Activated CD4-positive, alpha-beta T cell treated with anti-CD3 and anti-CD28 coated beads, Interleukin-2, amount 10 ng/mL, durations not matched to agents 24 days and 14 days (primary cell): ENCODE data around the gene ATP5MG. TPM values are rescaled to one million over a fixed set of nuclear protein-coding genes. Genes with fewer than 3 reads are reported as not detected.
"Not testable (repeated sequence)": the region's sequence is repeated elsewhere in the genome, so short reads cannot be mapped to it uniquely, and the experiment has no call there.

Source experiments
- DNase-seq: peaks from one replicate; pipeline ENCODE4 v3.0.0; 2022
- H3K27ac Mint-ChIP-seq: one replicate; pipeline ENCODE4 v1.8.0; 2022; ENCODE audit warnings: mild to moderate bottlenecking, mixed read lengths
- H3K27me3 Mint-ChIP-seq: one replicate; pipeline ENCODE4 v1.8.0; 2022; ENCODE audit warnings: mixed read lengths
- H3K36me3 Mint-ChIP-seq: one replicate; pipeline ENCODE4 v1.8.0; 2022; ENCODE audit warnings: low read depth, mild to moderate bottlenecking, mixed read lengths
- H3K4me1 Mint-ChIP-seq: one replicate; pipeline ENCODE4 v1.8.0; 2021; ENCODE audit warnings: mixed read lengths
- H3K4me3 Mint-ChIP-seq: one replicate; pipeline ENCODE4 v1.8.0; 2022; ENCODE audit warnings: mild to moderate bottlenecking, moderate library complexity, mixed read lengths
- H3K9me3 Mint-ChIP-seq: one replicate; pipeline ENCODE4 v1.8.0; 2021; ENCODE audit warnings: mixed read lengths
- intact Hi-C: fragments of 100-400 bp; cut with micrococcal nuclease; formaldehyde crosslinking; loops from one replicate; pipeline ENCODE4 v1.15.1; 2023
- total RNA-seq: library from RNA; stranded (reverse); gene quantifications from 2 replicates; pipeline ENCODE4 v1.2.3, GENCODE V29; 2022

The ATP5MG gene
- total RNA-seq, 1 donor from 2014 or later = 220 TPM

- H3K27me3 Mint-ChIP-seq, H3K9me3 Mint-ChIP-seq, intact Hi-C loops, H3K36me3 Mint-ChIP-seq, H3K4me1 Mint-ChIP-seq, DNase-seq, H3K27ac Mint-ChIP-seq, H3K4me3 Mint-ChIP-seq: not testable (repeated sequence)
These were observed 15.5 kb downstream of the ATP5MG start for GRCh38 chr11:118416900-118417299.

- intact Hi-C loops = no loop called here
- H3K4me1 Mint-ChIP-seq = peaks cover 3% of the 10 kb centered on the region
- no peaks in the 10 kb centered on the region for H3K36me3 Mint-ChIP-seq
- H3K27me3 Mint-ChIP-seq = no peaks in the 10 kb centered on the region
- H3K27ac Mint-ChIP-seq = no peak overlapping the region
- no peak for DNase-seq
- H3K4me3 Mint-ChIP-seq = no peak overlapping the region
- H3K9me3 Mint-ChIP-seq = no peaks in the 10 kb centered on the region
These were observed 16.4 kb downstream of the ATP5MG start for GRCh38 chr11:118417801-118418200.

DNA sequence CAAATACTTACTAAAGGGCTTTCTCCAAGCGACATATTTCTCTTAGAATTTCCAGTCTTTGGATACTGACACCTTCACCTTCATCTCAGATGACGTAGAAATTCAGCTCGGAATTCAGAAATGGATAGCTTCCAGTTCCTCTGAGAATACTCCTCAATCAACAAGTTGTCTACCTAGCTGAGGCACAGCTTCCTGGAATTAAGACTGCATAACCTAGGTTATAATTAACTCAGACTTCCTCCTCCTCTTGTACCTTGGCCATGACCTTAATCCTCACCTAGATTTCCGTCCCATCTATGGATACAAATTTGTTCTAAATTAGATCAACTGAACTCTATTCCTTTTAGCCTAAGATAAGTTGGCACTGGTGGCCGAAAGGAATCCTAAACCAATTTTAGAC, 17.4 kb downstream of the ATP5MG start:
- H3K36me3 Mint-ChIP-seq = no peaks in the 10 kb centered on the region
- intact Hi-C loops = no loop called here
- H3K4me3 Mint-ChIP-seq = no peak overlapping the region
- no peak for DNase-seq
- no peak overlapping the region for H3K27ac Mint-ChIP-seq
- H3K9me3 Mint-ChIP-seq = no peaks in the 10 kb centered on the region
- no peaks in the 10 kb centered on the region for H3K27me3 Mint-ChIP-seq
- peaks cover 3% of the 10 kb centered on the region for H3K4me1 Mint-ChIP-seq

DNA sequence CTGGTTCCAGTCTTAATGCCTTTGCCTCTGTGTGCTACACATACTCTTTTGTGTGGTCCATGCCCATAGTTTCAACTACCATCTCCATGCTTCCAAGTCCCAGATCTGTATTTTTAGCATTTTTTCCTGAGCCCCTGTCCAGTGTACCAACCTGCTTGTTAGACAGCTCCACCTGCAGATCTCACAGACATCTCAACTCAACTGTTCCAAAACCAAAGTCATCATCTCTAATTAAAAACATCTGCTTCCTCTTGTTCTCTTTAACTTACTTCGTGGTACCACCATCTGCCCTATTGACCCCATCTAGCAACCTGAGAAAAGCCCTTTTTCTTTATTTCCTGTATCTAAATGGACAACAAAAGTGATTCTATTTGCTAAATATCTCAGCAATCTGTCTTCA, 26.3 kb downstream of the ATP5MG start:
- peaks cover 4% of the 10 kb centered on the region for H3K4me1 Mint-ChIP-seq
- H3K27me3 Mint-ChIP-seq = peaks cover 19% of the 10 kb centered on the region
- no peak overlapping the region for H3K27ac Mint-ChIP-seq
- no peaks in the 10 kb centered on the region for H3K9me3 Mint-ChIP-seq
- intact Hi-C loops = no loop called here
- no peak for DNase-seq
- H3K4me3 Mint-ChIP-seq = no peak overlapping the region
- no peaks in the 10 kb centered on the region for H3K36me3 Mint-ChIP-seq

DNA sequence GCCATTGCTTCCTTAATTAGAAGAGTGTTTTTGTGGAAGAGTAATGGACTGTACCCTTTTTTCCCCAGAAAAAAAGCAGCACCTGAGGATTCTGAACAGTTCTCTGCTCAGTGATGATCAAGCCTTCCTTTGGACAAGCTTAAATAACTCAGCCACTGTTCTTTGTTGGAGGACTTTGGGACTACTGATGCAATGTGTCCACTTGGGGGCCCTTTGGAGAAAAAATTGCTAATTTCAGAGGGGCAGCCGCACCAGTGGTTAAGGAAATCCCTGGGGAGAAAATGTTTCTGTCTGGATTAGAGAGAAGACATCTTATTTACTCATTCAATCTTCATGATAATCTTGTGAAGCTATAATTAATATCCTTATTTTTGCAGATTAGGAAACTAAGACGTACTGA, 29.6 kb downstream of the ATP5MG start:
- peaks cover 16% of the 10 kb centered on the region for H3K4me1 Mint-ChIP-seq
- no peak overlapping the region for H3K4me3 Mint-ChIP-seq
- intact Hi-C loops = no loop called here
- no peak overlapping the region for H3K27ac Mint-ChIP-seq
- H3K9me3 Mint-ChIP-seq = no peaks in the 10 kb centered on the region
- DNase-seq = no peak
- peaks cover 18% of the 10 kb centered on the region for H3K27me3 Mint-ChIP-seq
- H3K36me3 Mint-ChIP-seq = no peaks in the 10 kb centered on the region

DNA sequence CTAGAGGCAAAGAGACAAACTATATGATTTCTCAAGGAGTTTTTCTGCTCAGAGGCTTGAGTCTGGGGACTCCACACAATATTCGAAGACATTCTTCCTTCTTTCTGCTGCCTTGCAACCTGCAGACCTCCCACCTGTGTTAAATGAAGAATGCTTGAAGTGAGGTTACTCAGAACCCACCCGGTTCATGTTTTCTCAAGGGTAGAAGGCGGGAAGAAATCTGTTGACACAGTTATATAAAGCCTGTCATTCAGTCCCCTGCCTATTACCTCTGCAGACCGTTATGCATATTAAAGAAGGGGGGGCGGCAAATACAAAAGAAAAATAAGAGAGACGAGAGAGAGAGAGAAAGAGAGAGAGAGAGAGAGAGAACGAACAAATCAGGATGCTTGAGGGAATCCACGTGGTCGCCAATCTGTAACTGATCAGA, 32.7 kb downstream of the ATP5MG start:
- H3K9me3 Mint-ChIP-seq = no peaks in the 10 kb centered on the region
- H3K27me3 Mint-ChIP-seq = peaks cover 5% of the 10 kb centered on the region
- H3K4me1 Mint-ChIP-seq = peaks cover 19% of the 10 kb centered on the region
- peaks cover 2% of the 10 kb centered on the region for H3K36me3 Mint-ChIP-seq
- peak overlapping the region; percentile 92 for H3K27ac Mint-ChIP-seq
- no peak for DNase-seq
- intact Hi-C loops = no loop called here
- H3K4me3 Mint-ChIP-seq = peak overlapping the region; percentile 97

DNA sequence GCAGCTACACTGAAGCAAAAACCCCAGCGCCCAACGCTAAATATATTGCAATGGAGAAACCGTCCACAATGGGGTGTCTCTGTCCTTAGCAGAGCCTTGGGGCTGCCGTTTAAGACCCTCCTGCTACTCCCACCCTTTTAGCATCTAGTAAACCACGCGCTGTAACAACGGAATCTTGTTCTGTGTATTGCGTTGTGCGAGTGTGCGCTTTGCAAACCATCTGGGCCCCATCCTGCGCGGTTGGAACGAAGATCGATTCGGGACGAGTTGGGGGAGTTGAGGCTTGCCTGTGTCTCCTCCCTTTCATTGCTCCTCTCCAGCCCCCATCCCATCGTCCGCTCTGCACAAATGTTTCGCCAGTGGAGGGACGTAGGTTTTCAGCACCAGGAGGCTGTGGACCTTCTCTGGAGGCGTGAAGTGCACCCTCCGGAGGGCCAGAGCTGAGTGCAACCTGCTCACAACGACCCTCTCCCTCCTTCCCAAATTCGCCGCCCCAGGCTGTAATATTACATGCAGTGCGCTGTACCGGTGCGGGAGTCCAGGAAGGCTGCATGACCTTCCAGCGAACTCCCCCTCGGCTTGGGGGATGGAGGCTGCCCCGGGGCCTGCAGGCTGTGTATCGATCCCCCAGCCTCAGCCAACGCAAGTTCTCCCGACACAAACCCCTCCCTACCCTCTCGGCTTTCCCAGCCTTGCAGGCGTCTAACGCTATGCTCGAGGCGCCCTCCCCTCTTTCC, 33.3 kb downstream of the ATP5MG start:
- H3K4me3 Mint-ChIP-seq = peak overlapping the region; percentile 97
- DNase-seq = peak; percentile 86

GRCh38 chr11:118435290-118435892, 34.0 kb downstream of the ATP5MG start:
- Mint-ChIP-seq H3K4me3 (peak overlapping the region; percentile 97), H3K27me3 (peaks cover 3% of the 10 kb centered on the region), H3K27ac (peak overlapping the region; percentile 92), H3K4me1 (peaks cover 32% of the 10 kb centered on the region), H3K9me3 (no peaks in the 10 kb centered on the region), H3K36me3 (peaks cover 10% of the 10 kb centered on the region)
- intact Hi-C loops = loop anchor here (1.0 to 5.0 kb wide), 8 partner anchors 8 to 357 kb away; partner anchors contain the start of genes ARCN1, ATP5MG, CD3D and CD3G
- DNase-seq = peak; percentile 90

More for the DNA sequence above, 33.3 kb downstream of the ATP5MG start:
- intact Hi-C loops = loop anchor here (1.0 to 5.0 kb wide), 8 partner anchors 9 to 358 kb away; partner anchors contain the start of genes ARCN1, ATP5MG, CD3D and CD3G
- peaks cover 4% of the 10 kb centered on the region for H3K36me3 Mint-ChIP-seq
- no peaks in the 10 kb centered on the region for H3K9me3 Mint-ChIP-seq
- H3K4me1 Mint-ChIP-seq = peaks cover 25% of the 10 kb centered on the region
- H3K27me3 Mint-ChIP-seq = peaks cover 3% of the 10 kb centered on the region
- H3K27ac Mint-ChIP-seq = peak overlapping the region; percentile 92

GRCh38 chr11:118435893-118436624, 34.7 kb downstream of the ATP5MG start, which contains the start of gene KMT2A:
KMT2A (plus strand) TSS chr11:118436492; CDS start chr11:118436513, 21 bp downstream.
- intact Hi-C loops = loop anchor here (1.0 to 5.0 kb wide), 9 partner anchors 7 to 433 kb away; partner anchors contain the start of genes ARCN1, ATP5MG, CD3D and CD3G
- peaks cover 12% of the 10 kb centered on the region for H3K36me3 Mint-ChIP-seq
- peaks cover 37% of the 10 kb centered on the region for H3K4me1 Mint-ChIP-seq
- H3K9me3 Mint-ChIP-seq = no peaks in the 10 kb centered on the region
- H3K27me3 Mint-ChIP-seq = peaks cover 2% of the 10 kb centered on the region
- H3K27ac Mint-ChIP-seq = peak within 1 kb of the TSS; percentile 92
- peak; percentile 98 for DNase-seq
- H3K4me3 Mint-ChIP-seq = peak within 1 kb of the TSS; percentile 97

DNA sequence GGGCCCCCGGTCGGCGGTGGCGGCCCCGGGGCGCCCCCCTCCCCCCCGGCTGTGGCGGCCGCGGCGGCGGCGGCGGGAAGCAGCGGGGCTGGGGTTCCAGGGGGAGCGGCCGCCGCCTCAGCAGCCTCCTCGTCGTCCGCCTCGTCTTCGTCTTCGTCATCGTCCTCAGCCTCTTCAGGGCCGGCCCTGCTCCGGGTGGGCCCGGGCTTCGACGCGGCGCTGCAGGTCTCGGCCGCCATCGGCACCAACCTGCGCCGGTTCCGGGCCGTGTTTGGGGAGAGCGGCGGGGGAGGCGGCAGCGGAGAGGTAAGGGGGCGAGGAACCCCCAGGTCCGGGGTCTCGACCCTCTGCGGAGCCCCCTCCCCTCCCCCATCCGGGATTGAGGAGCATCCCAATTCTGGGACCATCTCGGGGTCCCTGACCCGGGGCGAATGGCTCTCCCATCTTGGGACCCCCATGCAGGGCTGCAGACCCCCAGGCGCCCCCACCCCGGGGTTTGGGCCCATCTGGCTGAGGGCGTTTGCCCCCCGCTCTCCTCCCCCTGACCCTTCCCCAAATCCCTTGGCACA, 35.3 kb downstream of the ATP5MG start:
- Mint-ChIP-seq H3K4me1 (peaks cover 42% of the 10 kb centered on the region), H3K27ac (peak overlapping the region; percentile 80), H3K9me3 (no peaks in the 10 kb centered on the region), H3K27me3 (no peaks in the 10 kb centered on the region), H3K4me3 (peak overlapping the region; percentile 86), H3K36me3 (peaks cover 15% of the 10 kb centered on the region)
- intact Hi-C loops = loop anchor here (2.0 to 5.0 kb wide), 6 partner anchors 94 to 434 kb away; partner anchors contain the start of genes ARCN1, CD3D, CD3G and DDX6
- no peak for DNase-seq

- H3K9me3 Mint-ChIP-seq = no peaks in the 10 kb centered on the region
- H3K4me3 Mint-ChIP-seq = peak overlapping the region; percentile 86
- H3K4me1 Mint-ChIP-seq = peaks cover 50% of the 10 kb centered on the region
- no peaks in the 10 kb centered on the region for H3K27me3 Mint-ChIP-seq
- peak; percentile 80 for DNase-seq
- intact Hi-C loops = loop anchor here (1.0 to 5.0 kb wide), 9 partner anchors 11 to 435 kb away; partner anchors contain the start of genes ARCN1, CD3D, CD3G and DDX6
- H3K27ac Mint-ChIP-seq = peak overlapping the region; percentile 80
- peaks cover 19% of the 10 kb centered on the region for H3K36me3 Mint-ChIP-seq
These were observed 36.1 kb downstream of the ATP5MG start for GRCh38 chr11:118437208-118438125.

DNA sequence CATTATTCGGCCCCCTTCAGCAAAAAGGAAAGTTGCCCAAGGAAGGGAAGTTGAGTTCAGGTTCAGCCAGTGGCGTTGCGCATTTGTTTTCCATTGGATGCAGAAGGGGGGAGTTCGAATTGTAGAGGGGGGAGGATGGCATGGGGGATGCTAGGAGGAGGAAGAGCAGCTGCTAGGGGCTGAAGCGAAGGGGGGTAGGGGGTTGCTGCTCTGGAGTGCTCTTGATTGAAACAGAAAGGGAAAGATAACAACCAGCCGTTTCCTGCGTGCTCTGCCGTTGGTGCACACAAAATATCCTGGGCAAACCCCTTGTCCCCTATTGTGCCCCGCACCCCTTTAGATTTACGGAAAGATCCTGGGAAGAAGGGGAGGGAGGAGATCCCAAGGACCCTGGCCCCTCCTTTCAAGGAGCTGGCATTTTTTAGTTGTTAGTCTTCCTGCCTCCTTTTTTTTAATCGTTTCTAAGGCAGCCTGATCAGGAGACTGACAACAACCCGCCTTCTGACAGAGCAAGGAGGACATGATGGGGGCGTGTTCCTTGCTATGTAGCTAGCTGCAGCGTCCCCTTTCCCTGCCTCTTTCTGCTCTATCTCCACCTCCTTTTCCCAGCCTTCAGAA, 37.0 kb downstream of the ATP5MG start:
- Mint-ChIP-seq H3K27me3 (no peaks in the 10 kb centered on the region), H3K27ac (peak overlapping the region; percentile 80), H3K4me1 (peaks cover 59% of the 10 kb centered on the region), H3K4me3 (peak overlapping the region; percentile 86), H3K9me3 (no peaks in the 10 kb centered on the region), H3K36me3 (peaks cover 19% of the 10 kb centered on the region)
- DNase-seq = peak; percentile 88
- intact Hi-C loops = loop anchor here (1.0 to 5.0 kb wide), 8 partner anchors 10 to 392 kb away; partner anchors contain the start of genes ARCN1, CD3D, CD3G and DDX6
